ENCODE results near the gene KLK3.

KLK3 gene

GRCh38 chr19:50896591-50897190 lies 42.0 kb downstream of the KLK3 start:
- Histone ChIP-seq H4K91ac (ENCODE audit: low read length) (no peak overlapping the region), H2BK15ac (ENCODE audit: low read depth, poor library complexity, severe bottlenecking) (no peak overlapping the region)

GRCh38 chr19:50897191-50897607 lies 42.5 kb downstream of the KLK3 start:
- Histone ChIP-seq H2AFZ (ENCODE audit: low read depth, low read length) (no peak overlapping the region), H2AK5ac (ENCODE audit: low read length, severe bottlenecking) (no peak overlapping the region), H2BK5ac (ENCODE audit: low read depth, low read length, poor library complexity, severe bottlenecking) (no peak overlapping the region), H3K9me3 (ENCODE audit: control insufficient read depth, low read length) (no peaks in the 10 kb centered on the region), H3K27me3 (ENCODE audit: control insufficient read depth in 1 of 2, insufficient read depth in 1 of 2, low read length in 2 of 2) (no peaks in the 10 kb centered on the region), H3K36me3 (ENCODE audit: control insufficient read depth in 1 of 2, insufficient read depth in 2 of 2, low read depth in 1 of 2, low read length in 2 of 2) (no peaks in the 10 kb centered on the region), H3K4me1 (ENCODE audit: control insufficient read depth, insufficient read depth, low read depth, low read length) (no peaks in the 10 kb centered on the region), H3K4me3 (ENCODE audit: insufficient read depth in 1 of 2, low read depth in 1 of 2, low read length in 2 of 2) (no peak overlapping the region), H3K23ac (ENCODE audit: low read length in 2 of 2) (no peak overlapping the region), H2BK120ac (ENCODE audit: low read depth, low read length) (no peak overlapping the region), H3K27ac (ENCODE audit: low read length, poor library complexity, severe bottlenecking) (no peak overlapping the region), H3K14ac (ENCODE audit: low read length in 2 of 2) (no peak overlapping the region), H4K91ac (ENCODE audit: low read length) (no peak overlapping the region), H3K4ac (ENCODE audit: low read depth in 1 of 2, low read length in 2 of 2) (no peak overlapping the region), H3K79me1 (replicated peaks; ENCODE audit: low read length, poor library complexity, severe bottlenecking) (no peaks in the 10 kb centered on the region), H3K18ac (ENCODE audit: low read depth in 1 of 2, low read length in 2 of 2) (no peak overlapping the region), H4K8ac (ENCODE audit: low read length) (no peak overlapping the region), H3K9ac (ENCODE audit: low read length) (peak overlapping the region; percentile 23), H2BK12ac (ENCODE audit: low read length in 2 of 2) (no peak overlapping the region), H2BK15ac (ENCODE audit: low read depth, poor library complexity, severe bottlenecking) (no peak overlapping the region), H3K4me2 (ENCODE audit: low read length, poor library complexity, severe bottlenecking) (no peak overlapping the region)
- 53% methylated on average over 2 of the region's 3 CpGs for WGBS
- no peak for DNase-seq

More at GRCh38 chr19:50896591-50897190, 42.0 kb downstream of the KLK3 start:
- Histone ChIP-seq H2BK12ac (ENCODE audit: low read length in 2 of 2) (no peak overlapping the region), H3K18ac (ENCODE audit: low read depth in 1 of 2, low read length in 2 of 2) (no peak overlapping the region), H3K36me3 (ENCODE audit: control insufficient read depth in 1 of 2, insufficient read depth in 2 of 2, low read depth in 1 of 2, low read length in 2 of 2) (no peaks in the 10 kb centered on the region), H3K9ac (ENCODE audit: low read length) (peak overlapping the region; percentile 23), H4K8ac (ENCODE audit: low read length) (no peak overlapping the region), H2AK5ac (ENCODE audit: low read length, severe bottlenecking) (no peak overlapping the region), H3K4me1 (ENCODE audit: control insufficient read depth, insufficient read depth, low read depth, low read length) (no peaks in the 10 kb centered on the region), H3K4me2 (ENCODE audit: low read length, poor library complexity, severe bottlenecking) (no peak overlapping the region), H3K23ac (ENCODE audit: low read length in 2 of 2) (no peak overlapping the region), H3K4me3 (ENCODE audit: insufficient read depth in 1 of 2, low read depth in 1 of 2, low read length in 2 of 2) (no peak overlapping the region), H2BK120ac (ENCODE audit: low read depth, low read length) (no peak overlapping the region), H3K79me1 (replicated peaks; ENCODE audit: low read length, poor library complexity, severe bottlenecking) (no peaks in the 10 kb centered on the region), H3K27me3 (ENCODE audit: control insufficient read depth in 1 of 2, insufficient read depth in 1 of 2, low read length in 2 of 2) (no peaks in the 10 kb centered on the region), H3K9me3 (ENCODE audit: control insufficient read depth, low read length) (no peaks in the 10 kb centered on the region), H3K4ac (ENCODE audit: low read depth in 1 of 2, low read length in 2 of 2) (no peak overlapping the region), H2BK5ac (ENCODE audit: low read depth, low read length, poor library complexity, severe bottlenecking) (no peak overlapping the region), H2AFZ (ENCODE audit: low read depth, low read length) (no peak overlapping the region), H3K27ac (ENCODE audit: low read length, poor library complexity, severe bottlenecking) (no peak overlapping the region), H3K14ac (ENCODE audit: low read length in 2 of 2) (no peak overlapping the region)
- 60% methylated on average over 5 of the region's 6 CpGs for WGBS
- DNase-seq = peak; percentile 1

- Histone ChIP-seq H2BK15ac (ENCODE audit: low read depth, poor library complexity, severe bottlenecking) (no peak overlapping the region), H4K91ac (ENCODE audit: low read length) (no peak overlapping the region), H3K79me1 (replicated peaks; ENCODE audit: low read length, poor library complexity, severe bottlenecking) (no peaks in the 10 kb centered on the region), H2BK12ac (ENCODE audit: low read length in 2 of 2) (no peak overlapping the region), H3K9ac (ENCODE audit: low read length) (no peak overlapping the region), H2AFZ (ENCODE audit: low read depth, low read length) (no peak overlapping the region), H3K4ac (ENCODE audit: low read depth in 1 of 2, low read length in 2 of 2) (no peak overlapping the region), H3K23ac (ENCODE audit: low read length in 2 of 2) (no peak overlapping the region), H3K4me2 (ENCODE audit: low read length, poor library complexity, severe bottlenecking) (no peak overlapping the region), H2BK120ac (ENCODE audit: low read depth, low read length) (no peak overlapping the region), H4K8ac (ENCODE audit: low read length) (no peak overlapping the region), H3K36me3 (ENCODE audit: control insufficient read depth in 1 of 2, insufficient read depth in 2 of 2, low read depth in 1 of 2, low read length in 2 of 2) (no peaks in the 10 kb centered on the region), H3K27me3 (ENCODE audit: control insufficient read depth in 1 of 2, insufficient read depth in 1 of 2, low read length in 2 of 2) (peaks cover 0 to 3% of the 10 kb centered on the region in 2 experiments), H2AK5ac (ENCODE audit: low read length, severe bottlenecking) (no peak overlapping the region), H3K4me1 (ENCODE audit: control insufficient read depth, insufficient read depth, low read depth, low read length) (no peaks in the 10 kb centered on the region), H3K14ac (ENCODE audit: low read length in 2 of 2) (no peak overlapping the region), H2BK5ac (ENCODE audit: low read depth, low read length, poor library complexity, severe bottlenecking) (no peak overlapping the region), H3K18ac (ENCODE audit: low read depth in 1 of 2, low read length in 2 of 2) (no peak overlapping the region), H3K4me3 (ENCODE audit: insufficient read depth in 1 of 2, low read depth in 1 of 2, low read length in 2 of 2) (no peak overlapping the region), H3K9me3 (ENCODE audit: control insufficient read depth, low read length) (no peaks in the 10 kb centered on the region), H3K27ac (ENCODE audit: low read length, poor library complexity, severe bottlenecking) (no peak overlapping the region)
- DNase-seq = no peak
- 55% methylated on average over 3 of the region's 3 CpGs for WGBS
These were observed 42.9 kb downstream of the KLK3 start for GRCh38 chr19:50897612-50898011.

GRCh38 chr19:50898018-50898417 lies 43.3 kb downstream of the KLK3 start:
- H2BK5ac ChIP-seq (ENCODE audit: low read depth, low read length, poor library complexity, severe bottlenecking) = no peak overlapping the region
- H3K4me1 ChIP-seq (ENCODE audit: control insufficient read depth, insufficient read depth, low read depth, low read length) = no peaks in the 10 kb centered on the region
- H3K4me3 ChIP-seq (ENCODE audit: insufficient read depth in 1 of 2, low read depth in 1 of 2, low read length in 2 of 2) = no peak overlapping the region
- no peaks in the 10 kb centered on the region for H3K36me3 ChIP-seq (ENCODE audit: control insufficient read depth in 1 of 2, insufficient read depth in 2 of 2, low read depth in 1 of 2, low read length in 2 of 2)
- no peak overlapping the region for H2BK12ac ChIP-seq (ENCODE audit: low read length in 2 of 2)
- no peak overlapping the region for H2AK5ac ChIP-seq (ENCODE audit: low read length, severe bottlenecking)
- no peak overlapping the region for H2BK120ac ChIP-seq (ENCODE audit: low read depth, low read length)
- H2AFZ ChIP-seq (ENCODE audit: low read depth, low read length) = no peak overlapping the region
- no peak overlapping the region for H4K8ac ChIP-seq (ENCODE audit: low read length)
- H3K18ac ChIP-seq (ENCODE audit: low read depth in 1 of 2, low read length in 2 of 2) = no peak overlapping the region
- no peak overlapping the region for H2BK15ac ChIP-seq (ENCODE audit: low read depth, poor library complexity, severe bottlenecking)
- no peaks in the 10 kb centered on the region for H3K79me1 ChIP-seq (replicated peaks; ENCODE audit: low read length, poor library complexity, severe bottlenecking)
- H3K4ac ChIP-seq (ENCODE audit: low read depth in 1 of 2, low read length in 2 of 2) = no peak overlapping the region
- WGBS = 56% methylated on average over 3 of the region's 4 CpGs
- no peak overlapping the region for H3K27ac ChIP-seq (ENCODE audit: low read length, poor library complexity, severe bottlenecking)
- DNase-seq = no peak
- no peak overlapping the region for H3K14ac ChIP-seq (ENCODE audit: low read length in 2 of 2)
- H4K91ac ChIP-seq (ENCODE audit: low read length) = no peak overlapping the region
- no peak overlapping the region for H3K9ac ChIP-seq (ENCODE audit: low read length)
- H3K27me3 ChIP-seq (ENCODE audit: control insufficient read depth in 1 of 2, insufficient read depth in 1 of 2, low read length in 2 of 2) = peaks cover 0 to 4% of the 10 kb centered on the region in 2 experiments
- no peaks in the 10 kb centered on the region for H3K9me3 ChIP-seq (ENCODE audit: control insufficient read depth, low read length)
- no peak overlapping the region for H3K4me2 ChIP-seq (ENCODE audit: low read length, poor library complexity, severe bottlenecking)
- no peak overlapping the region for H3K23ac ChIP-seq (ENCODE audit: low read length in 2 of 2)
